Measurements from ENCODE around the gene HMX3.

The HMX3 gene

DNA sequence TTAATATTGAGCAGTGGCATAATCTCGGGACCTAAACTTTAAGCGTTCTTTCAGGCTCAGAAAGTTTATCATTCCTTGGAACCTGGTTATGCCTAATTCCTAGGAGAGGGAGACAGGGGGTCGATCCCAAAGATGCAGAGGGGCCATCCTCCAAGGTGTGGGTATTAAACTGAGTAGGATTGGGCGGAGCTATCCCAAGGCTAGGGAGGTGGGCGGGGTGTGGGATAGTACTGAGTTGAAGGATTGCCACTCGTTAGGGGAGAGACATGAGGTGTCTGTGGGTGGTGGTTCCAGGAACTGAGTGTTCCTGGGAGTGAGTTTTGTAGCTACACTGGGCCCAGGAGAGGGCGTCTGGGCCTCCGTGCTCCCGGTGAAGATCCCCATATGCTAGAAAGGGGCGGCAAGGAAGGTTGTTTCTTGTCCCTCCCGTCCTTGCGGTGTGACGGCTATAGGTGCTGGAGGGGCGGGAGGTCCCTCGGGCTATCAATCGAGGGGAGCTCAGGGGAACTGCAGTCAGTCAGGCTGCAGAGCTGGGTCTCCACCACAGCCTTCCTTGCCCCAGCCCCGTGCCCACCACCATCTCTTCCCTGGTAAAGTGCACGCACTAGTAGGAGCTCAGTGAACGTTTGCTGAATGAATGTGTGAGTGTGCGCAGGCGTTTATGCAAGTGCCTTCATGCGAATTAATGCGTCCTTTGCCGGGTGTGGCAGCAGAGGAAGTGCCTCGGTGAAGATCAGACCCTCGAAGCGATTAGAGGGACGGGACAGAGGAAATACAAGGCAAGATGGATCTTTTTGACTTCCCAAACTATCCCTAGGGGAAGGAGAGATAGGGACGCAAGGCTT, 9.1 kb downstream of the HMX3 start:
- no peak overlapping the region for H3K4me3 ChIP-seq (ENCODE audit: low read depth, low read length)
- no peak for DNase-seq (ENCODE audit: low read depth)
- TF ChIP-seq, protein P1, sequence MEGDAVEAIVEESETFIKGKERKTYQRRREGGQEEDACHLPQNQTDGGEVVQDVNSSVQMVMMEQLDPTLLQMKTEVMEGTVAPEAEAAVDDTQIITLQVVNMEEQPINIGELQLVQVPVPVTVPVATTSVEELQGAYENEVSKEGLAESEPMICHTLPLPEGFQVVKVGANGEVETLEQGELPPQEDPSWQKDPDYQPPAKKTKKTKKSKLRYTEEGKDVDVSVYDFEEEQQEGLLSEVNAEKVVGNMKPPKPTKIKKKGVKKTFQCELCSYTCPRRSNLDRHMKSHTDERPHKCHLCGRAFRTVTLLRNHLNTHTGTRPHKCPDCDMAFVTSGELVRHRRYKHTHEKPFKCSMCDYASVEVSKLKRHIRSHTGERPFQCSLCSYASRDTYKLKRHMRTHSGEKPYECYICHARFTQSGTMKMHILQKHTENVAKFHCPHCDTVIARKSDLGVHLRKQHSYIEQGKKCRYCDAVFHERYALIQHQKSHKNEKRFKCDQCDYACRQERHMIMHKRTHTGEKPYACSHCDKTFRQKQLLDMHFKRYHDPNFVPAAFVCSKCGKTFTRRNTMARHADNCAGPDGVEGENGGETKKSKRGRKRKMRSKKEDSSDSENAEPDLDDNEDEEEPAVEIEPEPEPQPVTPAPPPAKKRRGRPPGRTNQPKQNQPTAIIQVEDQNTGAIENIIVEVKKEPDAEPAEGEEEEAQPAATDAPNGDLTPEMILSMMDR (conservative IDR thresholded peaks at IDR 0.05; ENCODE audit: low read depth, low read length) = peak; percentile 19

DNA sequence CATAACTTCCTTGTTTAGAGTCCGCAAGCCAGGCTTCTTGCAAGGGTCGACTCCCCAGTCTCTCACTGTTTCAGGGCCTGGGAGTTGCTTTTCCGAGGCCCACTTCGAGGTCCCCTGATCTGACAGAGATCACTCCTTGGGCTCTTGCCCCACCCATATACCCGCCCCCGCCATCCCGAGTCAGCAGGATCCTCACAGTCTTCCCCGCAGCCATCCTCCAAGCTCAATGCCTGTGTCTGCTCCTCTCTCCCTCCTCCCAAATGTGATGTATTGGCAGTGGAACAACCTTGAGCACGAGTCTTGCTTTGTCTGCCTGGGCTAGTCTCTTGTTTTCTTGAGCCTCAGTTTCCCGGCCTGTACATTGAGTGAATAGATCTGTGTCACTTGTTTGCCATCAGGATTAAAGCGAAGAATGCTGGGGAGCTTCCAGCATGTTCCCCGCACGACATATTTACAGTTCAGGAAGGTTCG, 9.8 kb downstream of the HMX3 start:
- TF ChIP-seq, protein P1 (conservative IDR thresholded peaks at IDR 0.05; ENCODE audit: low read depth, low read length) = no peak
- H3K4me3 ChIP-seq (ENCODE audit: low read depth, low read length) = no peak overlapping the region
- no peak for DNase-seq (ENCODE audit: low read depth)

DNA sequence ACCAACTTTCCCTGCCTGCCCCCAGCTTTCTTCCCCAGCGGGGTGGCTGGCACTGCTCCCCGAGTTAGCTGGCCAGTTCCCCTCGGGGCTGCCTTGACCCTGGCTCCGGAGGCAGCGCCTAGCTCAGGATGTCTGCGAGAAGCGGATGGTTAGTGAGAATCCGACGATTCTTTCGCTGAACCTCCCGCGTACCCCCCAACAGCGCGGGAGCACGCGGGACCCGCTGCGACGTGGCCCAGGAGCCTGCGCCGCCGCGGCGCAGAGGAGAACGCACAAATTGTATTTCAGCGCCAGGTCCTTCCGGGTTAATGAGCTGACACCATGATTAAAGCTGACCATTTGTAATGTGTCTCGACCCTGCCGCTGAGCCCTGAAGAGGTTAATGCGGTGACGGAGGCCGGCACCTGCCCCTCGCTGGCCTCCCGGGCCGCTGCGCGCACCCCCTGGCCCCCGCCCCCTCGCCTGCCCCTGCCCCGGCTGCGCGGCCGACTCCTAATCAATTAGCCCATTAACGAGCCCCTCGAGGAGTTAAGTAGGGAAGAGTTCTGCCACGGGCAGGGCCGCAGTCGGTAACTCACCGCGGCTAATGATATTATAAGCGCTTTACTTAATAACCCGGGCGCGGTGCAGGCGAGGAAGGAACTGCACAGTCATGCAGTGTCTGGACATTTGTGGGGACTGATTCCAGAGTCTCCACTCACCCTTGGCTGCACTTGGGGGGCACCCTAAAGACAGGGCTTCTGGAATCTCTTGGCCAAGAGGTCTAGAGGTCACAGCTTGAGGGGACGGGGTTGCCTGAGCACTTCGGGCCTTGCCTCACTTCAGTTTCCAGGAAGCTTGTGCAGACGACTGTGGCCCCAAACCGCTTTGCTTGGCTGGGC, 10.5 kb downstream of the HMX3 start:
- TF ChIP-seq, protein P1 (conservative IDR thresholded peaks at IDR 0.05; ENCODE audit: low read depth, low read length) = no peak
- no peak overlapping the region for H3K4me3 ChIP-seq (ENCODE audit: low read depth, low read length)
- no peak for DNase-seq (ENCODE audit: low read depth)

DNA sequence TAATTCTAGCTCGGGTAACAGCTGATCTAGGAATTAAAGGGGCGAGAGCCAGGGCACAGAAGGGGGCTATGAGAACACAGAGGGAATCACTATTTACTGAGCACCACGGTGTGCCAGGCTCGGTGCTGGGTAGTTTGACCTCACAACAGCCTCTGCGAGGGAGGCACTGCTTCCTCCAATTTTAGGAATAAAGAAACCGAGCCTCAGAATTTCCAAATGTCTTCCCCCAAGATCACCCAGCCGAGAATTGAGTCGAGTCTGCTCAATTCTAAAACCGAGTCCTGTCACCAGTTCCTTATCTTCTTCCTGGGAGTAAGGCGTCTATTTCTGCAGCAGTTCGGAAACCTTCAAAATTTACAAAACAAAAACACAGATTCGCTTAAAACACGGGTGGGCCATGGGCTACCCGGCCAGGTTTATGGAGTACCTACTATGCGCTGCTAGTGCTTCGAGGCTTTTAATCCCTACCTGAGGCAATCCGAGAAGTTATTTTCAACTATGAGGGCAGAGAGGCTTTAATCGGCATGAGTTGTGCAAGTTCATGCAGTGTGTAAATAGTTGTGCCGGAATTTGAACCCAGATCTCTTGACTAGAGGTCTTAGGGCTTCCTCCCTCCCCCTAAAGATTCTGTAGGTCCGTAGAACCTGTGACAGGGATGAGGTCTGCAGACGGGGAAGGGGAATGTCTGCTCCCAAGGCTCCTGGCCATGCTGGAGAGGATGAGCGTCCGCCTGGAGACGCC, 11.3 kb downstream of the HMX3 start:
- TF ChIP-seq, protein P1 (conservative IDR thresholded peaks at IDR 0.05; ENCODE audit: low read depth, low read length) = no peak
- no peak for DNase-seq (ENCODE audit: low read depth)

DNA sequence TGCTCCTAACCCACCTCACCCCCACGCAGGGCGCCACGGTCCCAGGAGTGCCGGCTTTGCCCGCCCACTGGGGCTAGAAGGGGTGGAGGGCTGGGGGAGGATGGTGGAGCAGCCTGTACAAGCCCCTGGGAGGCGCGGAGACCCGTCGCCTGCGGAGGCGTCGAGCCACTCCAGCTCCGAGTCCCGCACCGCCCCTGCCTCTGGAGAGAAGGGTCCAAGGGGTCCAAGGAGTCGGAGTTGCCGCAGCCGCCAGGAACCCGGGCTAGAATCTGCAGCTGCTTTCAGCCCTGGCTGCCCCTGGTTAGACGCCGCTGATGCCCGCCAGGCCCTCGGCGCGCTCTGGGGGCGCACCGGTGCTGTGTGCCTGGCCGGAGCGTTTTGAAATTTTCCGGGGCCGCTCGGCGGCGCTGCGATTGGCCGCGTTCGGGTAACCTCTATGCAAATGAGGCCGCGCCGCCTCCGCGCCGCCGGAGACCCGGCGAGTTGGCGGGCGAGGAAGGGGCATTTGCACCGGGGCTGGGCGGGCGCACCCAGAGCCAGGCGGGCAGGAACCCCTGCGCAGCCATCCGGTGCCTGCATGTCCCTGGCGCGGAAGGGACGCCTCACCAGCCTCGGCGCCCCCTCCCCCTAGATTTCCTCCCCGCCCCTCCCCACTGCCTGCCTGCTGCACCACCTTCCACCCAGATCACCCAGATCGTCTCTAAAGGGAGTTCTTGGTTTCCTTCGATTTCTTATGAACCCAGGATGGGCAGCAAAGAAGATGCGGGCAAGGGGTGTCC, 12.1 kb downstream of the HMX3 start, which contains the start of gene HMX2:
Gene HMX2, plus strand, starts transcription at position 502 of the 779 bp plus-strand sequence. Its CDS starts 243 bp downstream, at position 745.
- TF ChIP-seq, protein P1 (conservative IDR thresholded peaks at IDR 0.05; ENCODE audit: low read depth, low read length) = no peak
- no peak for DNase-seq (ENCODE audit: low read depth)
- H3K4me3 ChIP-seq (ENCODE audit: low read depth, low read length) = no peak within 1 kb of the TSS

More for the DNA sequence above, 11.3 kb downstream of the HMX3 start:
- no peak overlapping the region for H3K4me3 ChIP-seq (ENCODE audit: low read depth, low read length)

Measured in choroid plexus epithelial cell (primary cell).